HG02571 (cell line): ENCODE results near the gene SHISA9.

Experiments used
- ATAC-seq: cut with Tn5 transposase; IDR thresholded peaks from one replicate; pipeline ENCODE4 v1.9.1; 2021; ENCODE audit warnings: mild to moderate bottlenecking, moderate library complexity; ENCODE audit not compliant: unreplicated experiment

Gene SHISA9

GRCh38 chr16:13109171-13109570 is 207.8 kb downstream of the SHISA9 start:
- no peak for ATAC-seq

- no peak for ATAC-seq
Measured at GRCh38 chr16:13110124-13110796, 208.9 kb downstream of the SHISA9 start.

DNA sequence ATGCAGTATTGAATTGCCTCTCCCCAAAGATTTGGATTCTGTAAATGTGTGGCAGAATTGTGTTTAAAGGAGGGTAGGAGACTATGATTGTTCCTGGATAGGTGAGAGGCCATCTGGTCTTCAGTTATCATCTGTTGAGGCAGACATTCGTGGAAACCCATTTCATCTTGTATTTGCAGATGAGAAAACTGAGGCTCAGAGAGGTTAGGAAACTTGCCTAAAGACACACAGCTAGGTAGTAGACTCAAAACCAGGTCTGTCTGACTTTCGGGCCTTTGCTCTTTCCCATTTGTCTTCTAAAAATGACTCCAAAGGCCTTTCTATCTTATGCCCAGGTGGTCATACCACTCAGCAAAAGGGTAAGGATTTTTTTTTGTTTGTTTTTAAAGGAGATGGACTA is 210.3 kb downstream of the SHISA9 start:
- ATAC-seq = no peak

- no peak for ATAC-seq
Measured at GRCh38 chr16:13113741-13114140, 212.3 kb downstream of the SHISA9 start.

GRCh38 chr16:13118091-13118490 is 216.7 kb downstream of the SHISA9 start:
- ATAC-seq = no peak

DNA sequence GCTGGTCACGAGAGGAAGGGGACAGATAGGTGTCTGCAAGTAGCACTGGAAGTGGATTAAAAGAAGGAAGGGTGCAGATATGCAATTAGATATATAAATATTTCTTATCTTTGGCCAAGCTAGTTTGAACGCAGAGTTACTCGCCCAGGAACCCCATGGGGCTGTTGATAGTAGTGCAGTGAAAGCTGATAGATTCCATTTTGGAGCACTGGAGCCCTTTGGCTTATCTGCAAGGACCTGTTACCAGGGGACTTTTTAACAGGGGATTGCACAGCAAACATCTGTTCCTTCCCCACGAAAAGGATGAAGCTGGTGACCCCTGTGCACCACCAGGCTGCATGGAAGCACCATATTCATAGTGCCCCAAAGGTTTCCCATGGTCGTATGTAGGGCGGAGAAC is 218.7 kb downstream of the SHISA9 start:
- ATAC-seq = no peak

GRCh38 chr16:13120557-13120956 is 219.2 kb downstream of the SHISA9 start:
- no peak for ATAC-seq

- ATAC-seq = no peak
Measured at GRCh38 chr16:13123991-13124390, 222.6 kb downstream of the SHISA9 start.

GRCh38 chr16:13127144-13127543 is 225.7 kb downstream of the SHISA9 start:
- ATAC-seq = no peak

DNA sequence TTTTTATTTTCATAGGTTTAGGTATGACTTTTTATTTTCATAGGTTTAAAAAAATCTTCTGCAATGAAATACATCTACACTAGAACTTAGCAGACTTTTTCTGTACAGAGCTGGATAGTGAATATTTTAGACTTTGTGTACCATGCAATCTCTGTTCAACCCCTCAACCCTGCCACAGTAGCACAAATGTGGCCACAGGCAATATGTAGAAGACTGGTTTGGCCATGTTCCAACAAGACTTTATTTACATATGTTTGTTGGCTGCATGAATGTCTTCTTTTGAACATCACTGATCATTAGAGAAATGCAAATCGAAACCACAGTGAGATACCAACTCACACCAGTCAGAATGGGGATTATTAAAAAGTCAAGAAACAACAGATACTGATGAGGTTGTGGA is 229.2 kb downstream of the SHISA9 start:
- no peak for ATAC-seq

DNA sequence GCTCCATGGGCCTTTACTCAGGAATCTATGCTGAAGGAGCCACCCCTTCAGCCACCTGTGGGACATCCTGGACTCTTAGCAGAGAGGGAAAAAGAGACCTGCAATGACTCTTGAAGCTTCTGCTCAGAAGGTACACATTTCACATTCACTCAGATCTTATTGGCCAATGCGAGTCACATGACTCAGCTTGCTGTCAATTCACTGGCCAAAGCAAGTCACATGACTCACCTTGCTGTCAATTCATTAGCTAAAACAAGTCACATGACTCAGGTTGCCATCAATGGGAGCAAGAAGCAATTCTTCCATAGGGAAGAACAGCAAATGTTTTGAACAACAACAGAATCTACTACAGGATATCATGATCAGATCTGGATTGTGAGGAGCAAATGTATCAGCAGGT is 233.4 kb downstream of the SHISA9 start:
- no peak for ATAC-seq

DNA sequence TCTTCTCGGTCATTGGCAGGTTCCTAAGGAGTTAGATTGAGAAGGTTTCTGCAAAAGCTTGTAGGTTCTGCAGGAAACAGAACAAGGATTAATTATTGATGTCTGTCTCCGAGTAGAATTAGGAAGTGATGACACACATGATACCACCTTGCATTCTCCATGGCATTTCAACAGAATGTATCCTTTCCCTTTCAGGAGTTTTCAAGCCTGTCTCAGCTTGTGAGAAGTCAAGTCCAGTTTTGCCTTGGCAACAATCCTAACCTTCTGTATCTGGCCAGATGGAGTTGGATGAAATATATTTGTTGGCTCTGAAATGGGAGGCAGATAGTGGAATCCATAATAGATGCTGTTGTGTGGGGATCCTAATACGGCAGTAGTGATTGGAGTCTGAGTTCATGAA is 235.5 kb downstream of the SHISA9 start:
- no peak for ATAC-seq

- no peak for ATAC-seq
Measured at GRCh38 chr16:13138528-13138927, 237.1 kb downstream of the SHISA9 start.

GRCh38 chr16:13139661-13140241 is 238.4 kb downstream of the SHISA9 start:
- no peak for ATAC-seq

DNA sequence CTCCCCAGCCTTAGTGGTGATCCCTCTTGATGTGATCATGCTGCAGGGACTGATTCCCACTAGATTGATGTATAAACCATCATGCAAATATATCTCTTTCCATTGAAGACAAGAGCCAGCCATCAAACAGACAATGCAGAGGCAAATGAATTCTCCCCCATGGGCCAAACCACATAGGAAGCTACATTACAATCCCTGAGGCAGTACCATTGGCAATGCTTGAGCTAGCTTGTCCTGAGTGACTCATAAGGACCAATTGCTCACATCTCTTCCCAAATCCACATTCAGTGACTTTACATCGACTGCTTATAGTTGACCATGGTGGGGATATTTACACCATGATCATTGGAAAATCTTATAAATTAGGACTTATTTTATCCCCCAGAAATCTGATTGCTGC is 242.2 kb downstream of the SHISA9 start:
- ATAC-seq = no peak

GRCh38 chr16:13146829-13147228 is 245.4 kb downstream of the SHISA9 start:
- no peak for ATAC-seq

- no peak for ATAC-seq
Measured at GRCh38 chr16:13148294-13148693, 246.9 kb downstream of the SHISA9 start.

DNA sequence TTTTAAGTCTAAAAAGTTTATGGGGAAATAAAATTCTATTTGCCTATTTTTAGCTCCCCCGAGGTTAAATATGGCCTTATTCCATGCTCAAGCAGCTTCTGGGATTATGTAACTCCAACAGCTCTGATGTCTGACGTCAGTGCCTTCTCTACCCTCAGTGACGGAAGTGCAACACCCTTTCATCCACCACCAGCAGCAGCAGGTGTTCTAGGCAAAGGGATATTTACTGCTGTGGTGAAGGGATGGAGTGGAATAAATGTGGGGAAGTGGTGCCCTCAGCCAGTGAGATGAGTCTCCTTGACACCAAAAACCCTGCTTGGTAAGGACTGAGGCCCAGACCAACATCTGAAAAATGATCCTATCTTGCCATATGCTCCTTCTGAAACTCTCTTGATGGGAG is 247.4 kb downstream of the SHISA9 start:
- ATAC-seq = no peak

DNA sequence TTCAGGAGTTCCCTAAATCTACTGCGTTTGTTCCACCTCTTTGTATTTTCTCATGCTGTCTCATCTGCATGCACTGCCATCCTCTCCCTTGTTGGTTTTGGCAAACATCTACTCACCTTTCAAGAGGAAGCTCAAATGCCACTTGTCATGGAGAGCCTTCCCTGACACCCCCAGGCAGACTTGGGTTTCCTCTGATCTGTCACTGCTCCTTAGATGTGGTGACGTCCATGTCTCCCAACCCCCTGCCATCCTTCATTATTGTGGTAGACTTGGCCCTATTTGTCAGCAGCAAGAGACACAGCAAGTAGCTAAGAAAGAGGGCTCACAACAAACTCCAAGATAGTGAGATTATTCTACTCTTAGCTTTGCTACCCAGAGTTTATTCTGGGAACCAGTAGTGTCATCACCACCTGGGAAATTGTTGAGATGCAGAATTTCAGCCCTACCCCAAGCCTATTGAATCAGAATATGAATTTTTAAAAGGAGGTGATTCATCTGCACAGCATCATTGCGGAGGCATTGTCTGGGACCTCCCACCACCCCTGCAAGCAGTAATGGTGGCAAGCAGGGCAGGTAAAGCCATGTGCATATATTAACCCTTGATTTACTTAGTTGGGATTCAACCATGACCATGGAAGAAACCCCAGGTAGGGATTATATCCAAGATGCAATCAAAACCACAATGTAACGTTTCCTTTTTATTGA is 248.9 kb downstream of the SHISA9 start:
- no peak for ATAC-seq

DNA sequence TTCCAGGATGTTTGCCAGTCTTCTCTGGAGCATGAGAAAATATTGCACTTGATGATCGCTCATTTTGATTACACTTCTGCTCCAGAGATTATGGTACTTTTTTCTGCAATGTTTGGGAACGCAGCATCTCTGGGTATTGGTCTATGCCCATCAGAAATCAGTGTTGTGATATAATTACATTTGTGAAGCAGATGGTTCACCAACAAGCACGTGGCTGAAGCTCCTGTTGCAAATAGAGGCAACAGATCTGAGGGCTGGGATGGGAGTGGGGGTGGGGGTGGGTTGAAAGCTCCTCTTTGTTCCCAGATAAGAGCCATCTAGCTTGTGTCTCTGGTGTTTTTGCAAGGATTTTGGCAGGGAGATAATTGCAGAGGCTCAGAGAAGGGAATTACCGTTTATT is 252.3 kb downstream of the SHISA9 start:
- ATAC-seq = no peak

GRCh38 chr16:13154799-13155198 is 253.4 kb downstream of the SHISA9 start:
- no peak for ATAC-seq

GRCh38 chr16:13155377-13155776 is 254.0 kb downstream of the SHISA9 start:
- no peak for ATAC-seq
